ENCODE measurements around the gene ATXN2L. TPM values are rescaled to one million over a fixed set of nuclear protein-coding genes. Genes with fewer than 3 reads are reported as not detected.

ATXN2L gene
- total RNA-seq, 1 experiment from 2014 or later = 264 TPM

GRCh38 chr16:28876973-28877654 lies 54.3 kb downstream of the ATXN2L start:
- no peak for ATAC-seq
- POLR2A ChIA-PET = no interaction called here
- BruUV-seq (replicated peaks) = no TSS peak

More at GRCh38 chr16:28876973-28877654, 54.3 kb downstream of the ATXN2L start:
- H3K9me2 ChIP-seq (ENCODE audit: insufficient read depth) = no peaks in the 10 kb centered on the region
- no peaks in the 10 kb centered on the region for H3K27me3 ChIP-seq (ENCODE audit: insufficient read depth, low read length)
- intact Hi-C loops (cut with micrococcal nuclease) = loop anchor here (5.0 kb wide), 1 partner anchor 35 kb away; no protein-coding TSS in a partner anchor
- no peak for DNase-seq (ENCODE audit: low read depth, low spot score)
- H2AFZ ChIP-seq (ENCODE audit: low read depth, low read length, poor library complexity, severe bottlenecking) = no peak overlapping the region
- H3K9me3 ChIP-seq (ENCODE audit: control insufficient read depth in 1 of 2, insufficient read depth in 1 of 2, low read depth in 1 of 2, low read length in 2 of 2) = no peaks in the 10 kb centered on the region
- ChIA-PET RAD21 (ENCODE audit: low non-redundant PET in 1 of 2, low total read pairs in 2 of 2, uncharacterized antibody in 2 of 2, unreplicated experiment in 2 of 2) (no interaction called here), CTCF (no interaction called here)
- no peak overlapping the region for H3K27ac ChIP-seq (ENCODE audit: low read depth, low read length)
- H3K9ac ChIP-seq (ENCODE audit: low read length) = no peak overlapping the region
- H3K4me3 ChIP-seq (replicated peaks in 1 of 2; ENCODE audit: low read depth in 1 of 2, low read length in 2 of 2) = no peak overlapping the region
- no peak overlapping the region for H3K4me2 ChIP-seq (ENCODE audit: low read length)
- H3K36me3 ChIP-seq (ENCODE audit: control insufficient read depth in 1 of 2, insufficient read depth in 2 of 2, low read length in 2 of 2) = peaks cover 6 to 9% of the 10 kb centered on the region in 2 experiments; a peak in 2 of 4 replicates
- H3K79me2 ChIP-seq (ENCODE audit: insufficient read depth, low read length) = no peaks in the 10 kb centered on the region
- peaks cover 5 to 17% of the 10 kb centered on the region in 2 experiments; a peak in 2 of 4 replicates for H3K4me1 ChIP-seq (ENCODE audit: control insufficient read depth in 1 of 2, insufficient read depth in 2 of 2, low read length in 2 of 2)
- TF ChIP-seq ZFX (IDR thresholded peaks at IDR 0.05) (no peak), ZBTB33 (IDR thresholded peaks at IDR 0.05; ENCODE audit: extremely low read depth, insufficient replicate concordance, low read length) (no peak), EZH2 (IDR thresholded peaks at IDR 0.05) (no peak), EGR1 (IDR thresholded peaks at IDR 0.05; ENCODE audit: low read depth) (no peak), YY1 (IDR thresholded peaks at IDR 0.05; ENCODE audit: extremely low read depth, insufficient replicate concordance, low read depth, low read length) (no peak), POLR2A (IDR thresholded peaks at IDR 0.05; ENCODE audit: borderline replicate concordance, extremely low read depth, insufficient read depth, insufficient read length) (no peak), ATF3 (IDR thresholded peaks at IDR 0.05) (no peak), ZNF274 (IDR thresholded peaks at IDR 0.05; ENCODE audit: low read depth, low read length) (no peak), ELF1 (IDR thresholded peaks at IDR 0.05; ENCODE audit: borderline replicate concordance, low read depth) (no peak)
- H4K20me1 ChIP-seq (ENCODE audit: insufficient read depth) = no peaks in the 10 kb centered on the region
